IMR-90 (cell line): ENCODE data around the gene CDH23. TPM values are rescaled to one million over a fixed set of nuclear protein-coding genes. Genes with fewer than 3 reads are reported as not detected.

Source experiments
- ATAC-seq: fragments of 200-7000 bp; cut with Tn5 transposase; 2 replicates; pipeline ENCODE4 v1.9.1; 2020; ENCODE audit warnings: low read depth, mild to moderate bottlenecking, moderate library complexity
- BruUV-seq: library from RNA; stranded (reverse); fragments of 400-500 nt; replicated peaks from 2 replicates; lab custom pipeline; 2021; lab: Mats Ljungman, UMichigan
- CTCF ChIA-PET: fragments of 300-600 bp; formaldehyde crosslinking; extraction: SDS; loops from one replicate; lab custom pipeline; 2021; ENCODE audit warnings: antibody characterized with exemption; lab: Yijun Ruan, JAX
- POLR2A ChIA-PET: fragments of 300-600 bp; sonication (Branson Sonifier 250); formaldehyde crosslinking; loops from one replicate; lab custom pipeline; 2022; ENCODE audit warnings: antibody characterized with exemption; ENCODE audit not compliant: unreplicated experiment; lab: Charles Lee
- DNase-seq: peaks from one replicate; pipeline ENCODE4 v3.0.0; 2013
- H2AFZ ChIP-seq: replicated peaks from 2 replicates; pipeline ENCODE3; 2013; ENCODE audit warnings: low read length, mild to moderate bottlenecking; ENCODE audit not compliant: poor library complexity
- H2AK5ac ChIP-seq: 2 replicates; pipeline ENCODE4 v1.6.1; 2013; ENCODE audit warnings: low read depth, low read length, inconsistent platforms
- H2AK9ac ChIP-seq: replicated peaks from 2 replicates; pipeline ENCODE3; 2013; ENCODE audit warnings: mild to moderate bottlenecking, low read depth, low read length, moderate library complexity; ENCODE audit not compliant: poor library complexity
- H2BK120ac ChIP-seq: 2 replicates; pipeline ENCODE4 v1.6.1; 2013; ENCODE audit warnings: low read depth, low read length, inconsistent platforms
- H2BK15ac ChIP-seq: 3 replicates; pipeline ENCODE4 v1.6.1; 2013; ENCODE audit warnings: low read depth, low read length, inconsistent platforms
- H2BK20ac ChIP-seq: 2 replicates; pipeline ENCODE4 v1.6.1; 2013; ENCODE audit warnings: low read depth, mild to moderate bottlenecking, inconsistent platforms, low read length, moderate library complexity
- H2BK5ac ChIP-seq: 2 replicates; pipeline ENCODE4 v1.6.1; 2013; ENCODE audit warnings: mild to moderate bottlenecking, low read depth, low read length, inconsistent platforms; ENCODE audit not compliant: poor library complexity, severe bottlenecking
- H3K14ac ChIP-seq: replicated peaks from 2 replicates; pipeline ENCODE4 v1.6.1; 2013; ENCODE audit warnings: low read depth, low read length, inconsistent platforms
- H3K18ac ChIP-seq: 2 replicates; pipeline ENCODE4 v1.6.1; 2013; ENCODE audit warnings: low read depth, low read length, control low read depth
- H3K23ac ChIP-seq: 2 replicates; pipeline ENCODE4 v1.6.1; 2013; ENCODE audit warnings: low read depth, low read length, inconsistent platforms
- H3K27ac ChIP-seq: 2 replicates; pipeline ENCODE4 v1.5.1; 2013; ENCODE audit warnings: mild to moderate bottlenecking, control low read depth, low read length; ENCODE audit not compliant: insufficient read depth
- H3K27me3 ChIP-seq: 2 replicates; pipeline ENCODE4 v1.6.1; 2013; ENCODE audit warnings: low read length; ENCODE audit not compliant: control insufficient read depth, insufficient read depth
- H3K36me3 ChIP-seq: 2 replicates; pipeline ENCODE4 v1.6.1; 2013; ENCODE audit warnings: low read length, mixed read lengths; ENCODE audit not compliant: control insufficient read depth, insufficient read depth
- H3K4ac ChIP-seq: 2 replicates; pipeline ENCODE4 v1.6.1; 2013; ENCODE audit warnings: low read depth, low read length, inconsistent platforms
- H3K4me1 ChIP-seq: 2 replicates; pipeline ENCODE4 v1.6.1; 2013; ENCODE audit warnings: low read length, mixed read lengths; ENCODE audit not compliant: control insufficient read depth, insufficient read depth
- H3K4me2 ChIP-seq: 2 replicates; pipeline ENCODE4 v1.6.1; 2013; ENCODE audit warnings: low read depth, mild to moderate bottlenecking, control low read depth, low read length, moderate library complexity
- H3K4me3 ChIP-seq: 2 replicates; pipeline ENCODE4 v1.5.1; 2013; ENCODE audit warnings: low read depth, mild to moderate bottlenecking, control low read depth, low read length, moderate library complexity; ENCODE audit not compliant: insufficient read depth
- H3K56ac ChIP-seq: 2 replicates; pipeline ENCODE4 v1.6.1; 2013; ENCODE audit warnings: low read length, inconsistent platforms; ENCODE audit not compliant: insufficient read depth; ENCODE audit errors: extremely low read depth
- H3K79me1 ChIP-seq, 2 experiments: 2 replicates each; pipeline ENCODE4 v1.6.1; 2013; ENCODE audit warnings: low read length in 2 of 2, inconsistent platforms in 1 of 2, low read depth in 1 of 2
- H3K9ac ChIP-seq: 2 replicates; pipeline ENCODE4 v1.6.1; 2013; ENCODE audit warnings: low read depth, low read length, control low read depth
- H3K9me1 ChIP-seq: 2 replicates; pipeline ENCODE4 v1.6.1; 2013; ENCODE audit warnings: low read length, inconsistent platforms; ENCODE audit not compliant: insufficient read depth
- H3K9me3 ChIP-seq: 2 replicates; pipeline ENCODE4 v1.6.1; 2013; ENCODE audit warnings: low read length; ENCODE audit not compliant: control insufficient read depth, insufficient read depth
- H4K20me1 ChIP-seq: 2 replicates; pipeline ENCODE4 v1.6.1; 2013; ENCODE audit warnings: low read length, inconsistent platforms; ENCODE audit not compliant: insufficient read depth
- H4K5ac ChIP-seq: 2 replicates; pipeline ENCODE4 v1.6.1; 2013; ENCODE audit warnings: mild to moderate bottlenecking, low read depth, low read length, control low read depth
- H4K8ac ChIP-seq, 2 experiments: 2 replicates each; pipeline ENCODE4 v1.6.1; 2013; ENCODE audit warnings: low read depth in 2 of 2, low read length in 2 of 2, control low read depth in 1 of 2, inconsistent platforms in 1 of 2
- H4K91ac ChIP-seq: 2 replicates; pipeline ENCODE4 v1.6.1; 2013; ENCODE audit warnings: low read depth, low read length, inconsistent platforms; ENCODE audit not compliant: insufficient read depth
- CEBPB ChIP-seq: IDR thresholded peaks from 2 replicates; pipeline ENCODE4 v1.6.1; 2012; ENCODE audit warnings: low read depth, low read length, improper control_type of control experiment
- MAZ ChIP-seq: IDR thresholded peaks from 2 replicates; pipeline ENCODE4 v1.6.1; 2012; ENCODE audit warnings: low read depth, mild to moderate bottlenecking, low read length, improper control_type of control experiment, moderate library complexity, borderline replicate concordance
- NFE2L2 ChIP-seq: fragments of 150-350 bp; IDR thresholded peaks from 2 replicates; pipeline ENCODE4 v1.6.1; 2016; ENCODE audit warnings: low read depth, mild to moderate bottlenecking, low read length
- POLR2A ChIP-seq: IDR thresholded peaks from 2 replicates; pipeline ENCODE4 v1.6.1; 2012; ENCODE audit warnings: mild to moderate bottlenecking, low read depth, low read length
- SMC3 ChIP-seq: fragments of 150-350 bp; IDR thresholded peaks from 2 replicates; pipeline ENCODE4 v1.6.1; 2016; ENCODE audit warnings: low read depth, mild to moderate bottlenecking, antibody characterized with exemption, low read length, moderate library complexity
- WGBS, 2 experiments: methylation state at CpG; one replicate each; pipeline versions ENCODE4 v1.1.5 to v1.1.7; 2013; ENCODE audit warnings: missing lambda C conversion rate in 2 of 2; ENCODE audit not compliant: insufficient read length in 1 of 2; ENCODE audit errors: extremely low coverage in 2 of 2; 5-methylcytosine and 5-hydroxymethylcytosine counted together
- dilution Hi-C: fragments of 300-500 bp; cut with HindIII; formaldehyde crosslinking; loops from one replicate; pipeline ENCODE4 v1.14.3; 2018; ENCODE audit warnings: low sequenced_read_pairs; ENCODE audit not compliant: unreplicated experiment
- in situ Hi-C: fragments of 300-500 bp; cut with MboI; formaldehyde crosslinking; loops from 3 replicates; pipeline ENCODE4 v1.14.3; 2019; ENCODE audit warnings: low sequenced_read_pairs, inconsistent platforms, mixed read lengths
- intact Hi-C: fragments of 100-400 bp; cut with micrococcal nuclease; formaldehyde crosslinking; loops from 2 replicates; pipeline ENCODE4 v1.10.0; 2022
- polyA plus RNA-seq, 3 experiments: library from polyadenylated mRNA; depleted of rRNA; stranded (reverse); fragments of >200 nt; gene quantifications; 2 replicates each; pipeline ENCODE4 v1.2.3, GENCODE V29; 2012; ENCODE audit warnings: low replicate concordance in 1 of 3
- total RNA-seq: library from RNA; depleted of rRNA; stranded (reverse); fragments of >200 nt; gene quantifications from 2 replicates; pipeline ENCODE4 v1.2.3, GENCODE V29; 2012
- TF ChIP-seq, protein P1 (sequence below): fragments of 150-350 bp; IDR thresholded peaks from 2 replicates; pipeline ENCODE4 v1.6.1; 2016; ENCODE audit warnings: low read depth, mild to moderate bottlenecking, low read length, moderate library complexity, borderline replicate concordance

Gene CDH23
- total and polyA plus RNA-seq, 2 of the 4 experiments (the other 2 are of a cell fraction): under 0.01 to 0.03 TPM

DNA sequence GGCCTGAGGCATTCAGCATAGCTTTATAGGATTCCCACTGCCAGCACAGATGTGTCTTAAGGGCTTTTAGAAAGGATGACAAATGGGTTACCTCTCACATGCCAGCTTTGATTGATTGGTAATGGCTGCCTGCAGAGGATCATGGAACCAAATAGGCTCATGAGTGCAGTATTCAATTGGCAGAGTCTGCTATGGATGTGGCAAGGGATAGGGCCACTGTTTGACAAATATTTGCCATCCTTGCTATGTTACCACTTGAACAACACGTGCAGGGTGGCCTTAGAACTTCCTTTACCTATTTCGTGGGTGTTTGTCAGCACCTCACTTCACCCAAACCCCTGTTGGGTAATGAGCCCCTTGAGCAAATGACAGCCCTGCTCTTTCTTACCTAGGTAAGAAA, 183.7 kb downstream of the CDH23 start:
- no peaks in the 10 kb centered on the region for H3K4me1 ChIP-seq
- H3K27me3 ChIP-seq: peaks cover 18% of the 10 kb centered on the region
- no peak overlapping the region for H3K56ac ChIP-seq
- no peak overlapping the region for H2BK120ac ChIP-seq
- no peak overlapping the region for H4K91ac ChIP-seq
- BruUV-seq: no TSS peak
- no peaks in the 10 kb centered on the region for H3K79me1 ChIP-seq
- H3K27ac ChIP-seq: no peak overlapping the region
- no peak overlapping the region for H3K4me3 ChIP-seq
- no peak overlapping the region for H2BK15ac ChIP-seq
- ChIA-PET POLR2A (no interaction called here), CTCF (no interaction called here)
- no peak overlapping the region for H3K23ac ChIP-seq
- TF ChIP-seq SMC3 (no peak), CEBPB (no peak), POLR2A (no peak), MAZ (no peak), NFE2L2 (no peak)
- TF ChIP-seq, protein P1, sequence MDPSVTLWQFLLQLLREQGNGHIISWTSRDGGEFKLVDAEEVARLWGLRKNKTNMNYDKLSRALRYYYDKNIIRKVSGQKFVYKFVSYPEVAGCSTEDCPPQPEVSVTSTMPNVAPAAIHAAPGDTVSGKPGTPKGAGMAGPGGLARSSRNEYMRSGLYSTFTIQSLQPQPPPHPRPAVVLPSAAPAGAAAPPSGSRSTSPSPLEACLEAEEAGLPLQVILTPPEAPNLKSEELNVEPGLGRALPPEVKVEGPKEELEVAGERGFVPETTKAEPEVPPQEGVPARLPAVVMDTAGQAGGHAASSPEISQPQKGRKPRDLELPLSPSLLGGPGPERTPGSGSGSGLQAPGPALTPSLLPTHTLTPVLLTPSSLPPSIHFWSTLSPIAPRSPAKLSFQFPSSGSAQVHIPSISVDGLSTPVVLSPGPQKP: no peak
- no peak overlapping the region for H2AK5ac ChIP-seq
- no peak overlapping the region for H3K14ac ChIP-seq
- H4K20me1 ChIP-seq: no peaks in the 10 kb centered on the region
- H3K4ac ChIP-seq: no peak overlapping the region
- no peak for ATAC-seq
- WGBS, 2 experiments: no CpG with 5 or more reads among the region's 2 CpGs
- no peak overlapping the region for H2BK5ac ChIP-seq
- H3K18ac ChIP-seq: no peak overlapping the region
- H4K8ac ChIP-seq: no peak overlapping the region
- H3K9me3 ChIP-seq: no peaks in the 10 kb centered on the region
- in situ Hi-C loops: no loop called here
- no peak overlapping the region for H2BK20ac ChIP-seq
- DNase-seq: no peak
- no peak overlapping the region for H4K5ac ChIP-seq
- no peaks in the 10 kb centered on the region for H3K36me3 ChIP-seq
- intact Hi-C loops: no loop called here
- no peak overlapping the region for H3K9ac ChIP-seq
- no peaks in the 10 kb centered on the region for H3K9me1 ChIP-seq
- dilution Hi-C loops: no loop called here
- no peak overlapping the region for H2AK9ac ChIP-seq
- no peak overlapping the region for H3K4me2 ChIP-seq
- no peak overlapping the region for H2AFZ ChIP-seq
